ENCODE measurements around the gene PPP6R3.
A peak's percentile ranks its signal among the peaks of the same experiment; 100 is the strongest.

The PPP6R3 gene

DNA sequence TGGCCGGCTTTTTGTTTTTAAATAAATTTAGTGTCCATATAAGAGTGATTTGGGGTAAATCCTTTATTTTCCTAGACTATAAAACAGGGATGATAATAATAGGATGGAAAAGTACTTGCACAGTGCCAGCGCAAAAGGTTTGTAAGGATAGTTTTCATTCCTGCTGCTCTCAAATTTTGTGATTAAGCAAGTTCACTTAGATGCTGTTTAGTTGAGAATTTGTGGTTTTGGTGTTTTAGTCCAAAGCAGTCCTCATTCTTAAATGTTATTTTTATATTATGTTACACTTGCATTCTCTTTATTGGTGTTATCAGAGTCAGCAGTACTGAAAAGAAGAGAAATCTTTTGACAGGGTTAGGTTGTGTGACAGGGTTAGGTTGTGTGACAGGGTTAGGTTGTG is 47.9 kb downstream of the PPP6R3 start:
- intact Hi-C loops (cut with DNase I), result no loop called here

GRCh38 chr11:68509066-68509465 is 48.5 kb downstream of the PPP6R3 start:
- intact Hi-C loops (cut with DNase I), result no loop called here
- DNase-seq, result no peak

More for the DNA sequence above, 47.9 kb downstream of the PPP6R3 start:
- no peak for DNase-seq

DNA sequence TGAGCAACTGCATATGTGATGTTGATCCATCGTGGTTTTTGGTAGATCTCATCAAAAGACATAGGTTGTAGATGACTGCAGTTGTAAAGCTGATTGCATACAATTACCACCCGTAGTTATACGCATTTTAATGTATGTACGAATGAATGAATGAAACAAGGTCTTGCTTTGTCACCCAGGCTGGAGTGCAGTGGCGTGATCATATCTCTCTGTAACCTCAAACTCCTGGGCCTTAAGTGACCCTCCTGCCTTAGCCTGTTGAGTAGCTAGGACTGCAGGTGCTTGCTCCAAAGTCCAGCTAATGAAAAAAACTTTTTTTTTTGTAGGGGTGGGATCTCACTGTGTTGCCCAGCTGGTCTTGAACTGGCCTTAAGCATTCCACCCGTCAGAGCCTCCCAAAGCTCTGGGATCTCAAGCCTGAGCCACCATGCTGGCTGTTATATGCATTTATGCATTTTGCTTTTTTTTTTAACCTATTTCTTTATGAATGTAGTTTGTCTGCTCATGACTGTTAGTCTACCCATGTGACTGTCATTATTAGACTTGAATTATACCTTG is 53.5 kb downstream of the PPP6R3 start:
- intact Hi-C loops (cut with DNase I), result no loop called here
- DNase-seq, result no peak

- DNase-seq, result no peak
- intact Hi-C loops (cut with DNase I), result no loop called here
Measured at GRCh38 chr11:68517121-68517741, 56.7 kb downstream of the PPP6R3 start.

- intact Hi-C loops (cut with DNase I), result no loop called here
Measured at GRCh38 chr11:68518191-68518590, 57.6 kb downstream of the PPP6R3 start.

DNA sequence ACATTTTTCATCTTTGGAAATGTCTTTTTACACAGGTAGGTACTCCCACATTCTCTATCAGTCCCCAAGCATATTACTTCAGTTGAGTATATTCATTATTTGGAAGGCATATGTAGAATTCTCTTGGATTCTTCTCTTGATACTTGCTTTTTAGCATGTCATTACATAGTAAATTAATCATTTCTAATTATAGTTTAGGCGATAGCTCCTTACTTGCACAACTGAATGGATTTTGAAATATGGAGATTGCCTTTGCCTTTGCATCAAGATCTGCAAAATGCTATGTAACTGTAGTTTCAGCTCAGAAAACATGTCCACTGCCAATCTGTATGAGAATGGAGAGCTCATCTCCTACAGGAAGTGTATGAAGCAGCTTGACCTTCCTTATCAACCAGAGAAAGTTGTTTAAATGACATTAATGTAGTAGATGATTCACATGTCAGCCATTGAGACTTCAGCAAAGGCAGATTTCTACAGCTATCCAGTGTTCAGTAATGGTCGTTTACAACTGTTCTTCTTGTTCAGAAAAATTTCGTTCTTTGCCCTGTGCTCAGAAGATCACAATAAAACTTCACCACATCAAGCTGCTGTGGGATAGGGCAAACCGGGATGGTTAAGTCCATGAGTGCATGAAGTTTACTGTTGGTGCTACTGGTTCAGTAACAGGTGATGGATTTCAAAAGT is 61.6 kb downstream of the PPP6R3 start:
- intact Hi-C loops (cut with DNase I), result no loop called here
- DNase-seq, result no peak

More at GRCh38 chr11:68518191-68518590, 57.6 kb downstream of the PPP6R3 start:
- DNase-seq, result no peak

- intact Hi-C loops (cut with DNase I), result no loop called here
- no peak for DNase-seq
Measured at GRCh38 chr11:68523033-68523432, 62.5 kb downstream of the PPP6R3 start.

- intact Hi-C loops (cut with DNase I), result no loop called here
- DNase-seq, result no peak
Measured at GRCh38 chr11:68523743-68524142, 63.2 kb downstream of the PPP6R3 start.

DNA sequence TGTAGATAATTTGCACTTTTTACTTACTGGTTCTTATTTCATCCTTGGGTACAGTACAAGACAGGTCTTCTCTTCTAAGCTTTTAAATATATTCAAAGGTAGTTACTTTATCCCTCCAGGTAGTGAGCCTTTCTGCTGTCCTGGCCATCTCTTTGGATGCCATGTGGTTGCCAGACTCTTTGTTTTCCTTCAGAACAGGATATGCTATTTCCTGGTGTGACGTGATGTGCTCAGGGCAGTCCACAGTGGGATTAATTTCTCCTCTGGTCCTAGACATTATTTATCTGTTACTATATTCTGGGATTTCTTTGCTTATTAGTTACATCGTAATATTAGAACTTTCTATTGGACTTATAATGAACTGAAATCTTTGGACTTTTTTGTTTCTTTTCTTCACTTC is 63.7 kb downstream of the PPP6R3 start:
- intact Hi-C loops (cut with DNase I), result no loop called here
- no peak for DNase-seq

DNA sequence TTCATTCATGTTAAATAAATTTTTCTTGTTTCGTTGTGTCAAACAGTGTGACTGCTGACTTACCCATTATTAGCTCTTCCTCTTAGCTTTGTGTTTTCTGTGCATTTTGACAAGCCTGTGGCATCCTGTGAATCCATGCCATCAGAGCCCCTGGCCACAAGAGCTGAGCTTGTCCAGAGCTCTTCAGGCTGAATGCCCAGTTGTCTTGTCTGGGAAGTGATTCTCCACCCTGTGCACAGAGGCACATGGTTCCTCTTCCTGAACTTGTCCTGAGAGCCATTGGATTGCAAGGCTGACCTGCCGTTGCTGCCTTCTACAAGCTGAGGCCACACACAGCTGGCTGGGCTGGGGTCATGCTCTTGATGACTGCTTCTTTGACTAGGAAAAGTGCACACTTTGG is 64.1 kb downstream of the PPP6R3 start:
- intact Hi-C loops (cut with DNase I), result no loop called here
- peak in 10 of 42 donors; percentile 3 to 52 (median 15) for DNase-seq

GRCh38 chr11:68525336-68525735 is 64.8 kb downstream of the PPP6R3 start:
- intact Hi-C loops (cut with DNase I), result no loop called here
- DNase-seq, result no peak

DNA sequence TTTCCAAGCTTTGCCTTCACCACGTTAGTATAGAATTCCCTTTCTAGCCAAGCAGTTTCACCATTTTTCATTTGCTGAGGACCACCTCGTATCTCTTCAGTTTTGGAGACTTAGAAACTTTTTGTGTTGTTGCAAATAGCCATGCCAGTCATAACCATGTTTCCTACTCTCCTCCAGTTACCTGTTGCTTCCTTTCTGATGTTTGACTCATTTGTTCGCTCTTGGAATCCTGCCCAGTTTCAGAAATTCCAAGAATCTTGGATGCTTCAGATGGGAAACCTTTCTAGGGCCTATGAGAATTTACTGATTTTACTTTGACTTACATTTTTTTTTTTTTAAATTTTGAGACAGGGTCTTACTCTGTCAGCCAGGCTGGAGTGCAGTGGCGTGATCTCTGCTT is 65.4 kb downstream of the PPP6R3 start:
- DNase-seq, result no peak
- intact Hi-C loops (cut with DNase I), result no loop called here

DNA sequence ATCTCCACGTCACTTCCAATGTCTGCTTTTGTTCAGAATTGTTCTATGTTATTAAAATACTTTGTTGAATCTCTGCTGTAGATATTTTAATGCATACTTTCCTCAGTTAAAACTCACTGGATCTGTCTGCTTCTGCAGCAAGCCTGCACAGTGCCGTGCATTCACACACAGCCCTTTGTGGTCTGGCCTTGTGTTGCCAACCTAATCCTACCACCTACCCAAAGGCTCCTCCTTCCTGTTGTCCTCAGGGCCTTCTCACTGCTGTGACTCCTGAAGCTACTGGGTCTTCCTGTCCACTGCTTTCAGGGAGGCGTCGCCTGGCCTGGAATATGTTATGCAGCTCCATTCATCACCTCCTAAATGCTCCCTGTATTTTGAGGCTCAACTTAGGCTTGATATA is 67.0 kb downstream of the PPP6R3 start:
- DNase-seq, result no peak
- intact Hi-C loops (cut with DNase I), result no loop called here

DNA sequence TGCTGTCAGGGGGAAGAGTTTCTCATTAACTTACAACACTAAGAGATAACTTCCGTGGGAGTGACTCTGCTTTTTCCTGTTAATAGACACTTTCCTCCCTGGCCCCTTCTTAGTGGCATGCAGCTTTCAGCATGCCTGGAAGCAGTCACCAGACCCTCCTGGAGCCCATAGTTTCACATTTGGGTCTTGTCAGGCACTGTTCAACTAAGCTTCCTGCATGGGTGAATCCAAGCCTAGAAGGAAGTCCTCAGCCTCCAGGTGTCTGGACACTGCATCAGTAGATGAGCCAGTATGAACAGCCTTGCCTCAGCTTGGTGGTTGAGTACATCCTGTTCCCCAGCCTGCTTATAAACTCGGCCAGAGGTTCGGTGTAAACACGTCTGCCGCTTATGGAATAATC is 68.1 kb downstream of the PPP6R3 start:
- intact Hi-C loops (cut with DNase I), result no loop called here
- DNase-seq, result no peak

DNA sequence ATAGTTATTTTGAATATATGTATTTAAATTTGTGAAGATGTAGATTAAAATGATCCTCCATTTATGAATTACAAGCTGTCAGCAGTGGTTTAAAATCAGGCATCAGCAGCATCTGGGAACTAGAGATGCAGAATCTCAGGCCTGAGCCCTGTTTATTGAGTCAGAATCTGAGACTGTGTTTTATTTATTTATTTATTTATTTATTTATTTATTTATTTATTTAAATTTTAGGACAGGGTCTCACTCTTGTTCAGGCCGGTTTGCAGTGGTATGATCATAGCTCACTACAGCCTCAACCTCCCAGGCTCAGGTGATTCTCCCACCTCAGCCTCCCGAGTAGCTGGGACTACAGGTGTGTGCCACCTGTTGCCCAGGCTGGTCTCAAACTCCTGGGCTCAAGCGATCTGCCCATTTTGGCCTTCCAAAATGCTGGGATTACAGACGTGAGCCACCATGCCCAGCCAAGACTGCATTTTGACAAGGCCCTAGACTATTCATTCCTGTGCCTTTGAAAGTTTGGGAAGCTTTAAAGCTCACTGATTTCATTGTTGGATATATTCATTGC is 70.7 kb downstream of the PPP6R3 start:
- no peak for DNase-seq
- intact Hi-C loops (cut with DNase I), result no loop called here

DNA sequence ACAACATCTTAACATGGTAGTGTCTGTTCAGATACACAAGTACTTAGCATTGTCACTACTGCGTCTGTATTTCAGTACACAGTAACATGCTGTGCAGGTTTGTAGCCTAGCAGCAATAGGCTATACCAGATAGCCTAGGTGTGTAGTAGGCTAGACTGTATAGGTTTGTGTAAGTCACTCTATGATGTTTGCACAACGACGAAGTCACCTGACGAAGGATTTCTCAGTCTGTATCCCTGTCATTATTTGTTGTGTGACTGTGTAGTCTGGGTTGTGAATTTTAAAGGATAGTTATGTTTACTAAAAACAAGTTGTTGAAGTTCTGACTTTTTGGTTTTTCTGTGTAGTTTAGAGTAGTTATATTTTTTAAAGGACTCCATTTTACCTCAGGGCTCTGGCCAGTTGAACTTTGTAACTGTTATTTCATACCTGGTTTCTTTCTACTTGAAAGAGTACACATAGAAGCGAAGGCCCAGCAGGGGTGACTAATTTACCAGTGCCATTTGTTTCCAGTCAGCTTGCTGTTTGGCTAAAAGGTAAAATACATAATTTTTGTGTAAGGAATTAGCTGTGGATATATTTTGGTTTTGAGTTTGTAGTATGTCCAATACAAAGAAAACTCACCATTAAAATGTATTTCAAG is 72.3 kb downstream of the PPP6R3 start:
- no peak for DNase-seq
- intact Hi-C loops (cut with DNase I), result no loop called here

DNA sequence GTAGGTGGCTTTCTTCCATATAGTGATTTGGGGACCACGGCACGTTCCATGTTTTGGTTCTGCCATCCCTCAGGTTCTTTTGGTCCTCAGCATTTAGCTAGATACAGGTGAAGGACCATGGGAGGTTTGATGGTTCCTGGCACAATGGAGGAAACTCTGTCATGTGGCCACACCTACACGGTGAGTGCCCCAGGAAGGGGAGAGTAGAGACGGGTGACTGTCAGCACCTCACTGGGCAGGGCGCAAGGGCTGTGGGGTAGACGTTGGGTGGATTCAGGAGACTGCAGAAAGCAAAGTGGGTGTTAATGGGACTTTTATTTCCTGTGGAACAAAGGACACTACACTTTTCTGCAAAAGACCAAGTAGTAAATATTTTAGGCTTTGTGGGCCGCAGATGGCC is 73.4 kb downstream of the PPP6R3 start:
- intact Hi-C loops (cut with DNase I), result no loop called here

DNA sequence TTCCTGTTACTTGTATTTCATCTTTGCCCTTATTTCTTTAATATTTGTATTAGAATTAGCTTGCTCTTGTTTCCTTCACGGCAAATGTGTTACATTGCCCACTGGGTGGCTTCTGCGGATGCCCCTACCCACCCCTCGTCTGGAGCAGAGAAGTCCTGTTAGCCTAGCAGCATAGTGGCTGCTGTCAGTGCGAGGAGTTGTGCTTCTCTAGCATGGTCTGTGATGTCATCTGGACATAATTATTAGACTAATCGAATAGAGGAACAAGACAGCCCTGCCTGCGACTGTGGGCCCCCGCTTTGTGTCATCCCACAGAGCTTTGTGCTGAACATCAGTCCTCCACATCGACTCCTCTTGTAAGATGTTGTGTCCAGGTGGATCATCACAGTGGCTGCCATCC is 74.5 kb downstream of the PPP6R3 start:
- intact Hi-C loops (cut with DNase I), result no loop called here
- no peak for DNase-seq

More for the DNA sequence above, 73.4 kb downstream of the PPP6R3 start:
- no peak for DNase-seq

DNA sequence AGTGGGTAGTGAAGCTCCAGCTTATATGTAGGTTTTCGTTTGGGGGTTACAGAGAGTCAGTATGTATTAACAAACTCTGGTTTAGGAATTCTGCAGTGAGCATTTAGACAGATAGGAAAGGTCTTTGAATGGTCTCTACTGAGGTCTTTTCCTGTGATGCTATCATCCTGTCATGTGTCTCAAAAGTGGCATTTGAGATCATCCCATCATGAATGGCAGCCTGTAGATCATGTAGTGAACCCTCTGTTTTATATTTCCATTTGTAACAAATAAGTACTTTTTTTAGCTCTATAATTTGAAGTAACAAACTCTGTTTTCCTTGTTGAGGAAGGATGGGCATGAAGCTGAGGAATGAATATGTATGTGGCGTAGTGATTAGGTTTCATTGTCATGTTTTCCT is 76.2 kb downstream of the PPP6R3 start:
- DNase-seq, result no peak

GRCh38 chr11:68538025-68538424 is 77.5 kb downstream of the PPP6R3 start:
- DNase-seq, result no peak

More for the DNA sequence above, 76.2 kb downstream of the PPP6R3 start:
- intact Hi-C loops (cut with DNase I), result no loop called here

More at GRCh38 chr11:68538025-68538424, 77.5 kb downstream of the PPP6R3 start:
- intact Hi-C loops (cut with DNase I), result no loop called here

Data from head of caudate nucleus (tissue), 42 donors.